NCI-H1105 treated with DMSO at 0.1 percent for 48 hours (cell line): ENCODE measurements around the gene CRHR1.
"Not testable (repeated sequence)": the region's sequence is repeated elsewhere in the genome, so short reads cannot be mapped to it uniquely, and the experiment has no call there.

ENCODE experiments used
- DNase-seq: peaks from one replicate; lab custom pipeline; 2025; lab: John Stamatoyannopoulos, UW

CRHR1 gene

GRCh38 chr17:45784293-45784740 is at the start of gene CRHR1:
CRHR1 (plus strand) TSS chr17:45784320; CDS start chr17:45784545, 225 bp downstream.
- DNase-seq, result no peak

DNA sequence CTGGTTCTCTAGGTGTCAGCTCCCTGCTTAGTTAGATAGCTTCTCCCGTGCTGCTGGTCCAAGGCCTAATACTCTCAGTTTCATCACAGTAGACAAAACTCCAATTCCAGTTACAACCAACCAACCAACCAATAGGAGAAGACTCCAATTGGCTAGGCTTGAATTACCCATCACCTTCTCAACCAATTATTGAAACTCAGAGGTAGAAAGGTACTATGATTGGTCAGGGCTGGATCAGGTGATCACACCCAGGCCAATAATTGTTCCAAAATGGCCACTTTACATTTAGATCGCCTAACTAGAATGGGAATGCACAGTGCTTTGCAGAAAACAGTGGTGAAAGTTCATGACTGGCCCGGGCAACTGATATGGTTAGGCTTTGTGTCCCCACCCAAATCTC is 49.5 kb upstream of the CRHR1 start:
- no peak for DNase-seq

DNA sequence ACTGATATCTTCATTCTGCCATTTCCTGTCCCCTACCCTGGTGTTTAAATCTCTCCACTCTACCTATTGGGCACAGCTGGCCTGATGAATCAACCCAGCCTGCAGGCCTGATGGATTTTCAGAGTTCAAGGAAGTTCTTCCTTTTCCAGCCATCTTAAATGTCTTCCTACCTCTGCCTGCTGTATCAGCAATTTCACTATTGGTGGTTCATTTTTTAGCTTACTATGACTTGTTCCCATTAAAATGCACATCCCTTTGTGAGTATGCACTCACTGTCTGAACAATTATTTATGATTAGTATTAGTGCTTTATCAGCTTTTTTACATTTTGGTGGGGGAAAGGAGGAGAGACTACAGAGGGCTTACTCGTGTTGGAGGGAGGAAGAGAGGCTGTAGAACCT is 48.6 kb upstream of the CRHR1 start:
- no peak for DNase-seq

- DNase-seq, result no peak
Observed at GRCh38 chr17:45739786-45740185, 44.3 kb upstream of the CRHR1 start.

- no peak for DNase-seq
Observed at GRCh38 chr17:45740553-45741330, 43.4 kb upstream of the CRHR1 start.

- DNase-seq, result no peak
Observed at GRCh38 chr17:45742251-45742650, 41.9 kb upstream of the CRHR1 start.

DNA sequence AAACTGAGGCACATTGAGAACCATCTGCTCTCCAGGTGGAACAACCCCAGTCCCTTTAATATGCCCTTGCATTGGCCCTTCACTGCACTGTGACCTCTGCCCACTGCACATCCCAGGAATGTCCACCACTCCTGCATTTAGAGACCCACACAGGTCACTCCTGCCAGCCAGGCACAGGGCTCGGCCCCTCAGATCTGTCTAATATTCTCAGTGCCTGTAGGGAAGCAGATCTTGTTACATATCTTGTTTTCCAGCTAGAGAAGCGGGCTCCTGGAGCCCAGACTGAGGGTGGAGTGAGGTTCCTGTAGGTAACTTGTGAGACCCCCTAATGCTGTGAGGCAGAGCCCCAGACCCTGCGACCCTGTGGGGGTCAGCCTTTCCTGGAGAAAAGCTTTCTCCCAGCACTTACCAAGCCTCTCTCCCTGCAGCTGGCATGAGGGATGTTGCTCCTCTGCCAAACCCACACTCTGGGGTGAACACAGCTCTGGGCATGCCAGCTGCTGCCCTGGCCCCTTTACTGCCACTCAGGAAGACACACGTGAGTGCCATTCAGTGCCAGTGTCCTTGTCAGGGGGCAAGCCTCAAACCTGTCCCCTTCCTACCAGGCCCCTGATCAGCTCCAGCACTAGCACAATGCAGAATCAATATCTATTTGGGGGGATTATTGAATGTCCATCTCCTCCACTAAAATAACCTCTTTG is 40.3 kb upstream of the CRHR1 start:
- DNase-seq, result no peak

DNA sequence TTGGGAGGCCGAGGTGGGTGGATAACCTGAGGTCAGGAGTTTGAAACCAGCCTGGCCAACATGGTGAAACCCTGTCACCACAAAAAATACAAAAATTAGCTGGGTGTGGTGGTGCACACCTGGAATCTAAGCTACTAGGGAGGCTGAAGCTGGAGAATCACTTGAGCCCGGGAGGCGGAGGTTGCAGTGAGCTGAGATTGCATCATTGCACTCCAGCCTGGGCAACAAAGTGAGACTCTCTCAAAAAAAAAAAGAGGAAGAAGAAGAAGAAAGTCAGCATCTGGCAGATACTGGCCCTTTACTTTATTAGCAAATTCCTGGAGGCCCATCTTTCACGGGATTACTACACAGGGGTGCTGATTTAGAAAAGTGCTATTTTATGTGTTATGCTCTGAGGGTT is 39.3 kb upstream of the CRHR1 start:
- not testable (repeated sequence) for DNase-seq

DNA sequence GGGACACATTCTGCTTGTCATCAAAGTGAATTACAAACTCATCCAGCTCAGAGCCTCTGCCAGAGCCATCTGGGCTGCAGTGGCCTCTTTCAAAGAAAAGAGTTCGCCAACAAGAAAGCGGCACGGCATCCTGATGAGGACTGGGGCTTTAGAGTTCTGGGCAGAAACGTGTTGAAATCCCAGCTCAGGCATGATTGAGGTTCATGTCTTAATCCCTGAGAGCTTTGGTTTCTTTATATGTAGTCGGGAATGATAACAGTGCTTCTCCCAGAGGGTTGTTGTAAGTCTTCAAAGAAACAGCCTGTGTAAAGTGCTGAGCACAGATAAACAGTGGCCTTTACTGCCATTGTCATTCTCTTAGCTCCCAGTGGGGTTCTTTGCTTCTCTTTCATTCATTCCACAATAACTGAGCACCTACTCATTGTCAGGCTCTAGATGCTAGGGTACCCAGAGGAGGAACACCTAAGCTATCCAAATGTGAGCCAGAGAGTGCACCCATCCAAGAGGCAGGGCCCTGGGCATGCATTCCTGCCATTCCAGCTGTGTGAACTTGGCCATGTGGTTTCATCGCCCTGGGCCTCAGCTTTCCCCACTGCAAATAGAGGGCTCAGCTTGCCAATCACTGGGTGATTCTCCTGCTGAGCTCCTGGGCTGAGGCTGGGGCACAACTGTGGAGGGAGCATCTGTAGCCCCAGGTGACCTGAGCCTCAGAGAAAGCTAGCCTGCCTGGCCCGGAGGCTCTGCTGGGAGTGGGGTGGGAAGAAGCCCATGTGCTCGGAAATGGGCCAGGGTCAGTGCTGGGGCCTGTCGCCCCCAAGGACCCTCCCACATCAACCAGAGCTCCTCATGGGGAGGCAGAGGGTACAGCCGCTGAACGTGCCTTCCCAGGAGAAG is 38.3 kb upstream of the CRHR1 start:
- DNase-seq, result no peak

DNA sequence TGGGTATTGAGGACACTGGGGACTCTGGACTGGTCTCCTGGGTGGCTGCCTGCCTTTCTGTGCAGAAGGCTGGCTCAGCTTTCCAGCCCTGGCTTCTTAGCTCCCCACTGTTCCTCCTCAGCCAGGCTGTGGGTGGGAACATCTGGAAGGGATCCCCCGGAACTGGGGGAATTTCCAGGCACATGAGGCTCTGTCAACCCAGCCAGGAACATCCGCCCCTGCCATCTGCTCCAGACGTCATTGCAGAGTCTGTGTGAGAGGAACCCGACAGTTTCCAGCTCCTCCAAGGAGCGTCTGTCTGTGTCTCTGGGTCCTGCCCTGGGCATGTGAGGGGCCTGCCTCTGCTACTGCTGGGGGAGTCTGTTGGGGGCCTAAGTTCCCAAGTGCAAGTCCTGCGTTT is 36.2 kb upstream of the CRHR1 start:
- DNase-seq, result no peak

DNA sequence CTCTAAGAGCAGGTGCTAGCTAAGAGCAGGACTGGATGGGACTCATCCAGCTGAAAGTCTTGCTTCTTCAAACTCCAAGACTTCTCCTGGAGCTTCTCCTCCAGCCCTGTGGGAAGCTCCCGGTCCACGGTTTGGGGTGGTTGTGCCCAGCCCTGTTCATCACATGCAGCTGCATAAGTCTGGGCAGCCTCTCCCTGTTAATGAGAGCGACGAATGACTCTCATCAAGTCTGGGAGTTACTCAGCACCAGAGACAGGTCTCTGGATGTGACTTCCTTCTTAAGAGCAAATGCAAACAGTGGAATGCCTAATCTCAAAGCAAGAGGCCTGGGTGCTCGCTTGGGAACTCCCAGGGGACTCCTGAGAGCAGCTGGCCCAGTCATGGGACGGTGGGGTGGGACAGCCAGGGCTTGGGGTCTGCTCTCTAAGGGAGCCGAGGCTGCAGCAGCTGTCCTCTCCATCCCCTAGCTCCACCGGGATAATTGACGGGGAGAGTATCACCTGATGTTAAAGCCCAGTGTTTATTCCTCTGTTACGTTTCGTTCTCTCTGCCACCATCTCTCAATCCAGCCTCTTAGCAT is 35.3 kb upstream of the CRHR1 start:
- DNase-seq, result no peak

DNA sequence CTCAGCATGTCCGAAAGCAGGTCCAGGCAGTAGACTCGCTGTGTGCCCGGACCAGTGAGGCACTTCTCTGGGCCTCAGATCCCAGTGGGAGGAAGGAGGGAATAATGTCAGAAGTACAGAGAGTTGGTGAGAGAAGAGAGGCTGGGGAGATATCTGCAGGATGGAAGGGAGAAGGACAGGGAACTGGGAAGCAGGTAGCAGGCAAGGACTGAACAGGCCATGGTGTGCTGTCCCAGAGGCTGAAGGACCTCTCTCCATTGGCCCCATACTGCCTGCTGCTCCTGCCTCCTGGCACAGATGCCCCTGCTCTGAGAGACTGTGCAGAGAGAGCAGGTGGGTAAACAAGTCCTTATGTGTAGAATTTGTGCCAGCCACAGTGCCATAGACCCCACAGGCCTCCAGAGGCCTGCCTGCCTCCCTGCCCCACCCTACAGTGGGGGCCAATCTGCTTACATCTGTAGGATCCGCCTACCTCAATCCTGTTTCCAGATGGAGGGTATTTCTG is 34.2 kb upstream of the CRHR1 start:
- DNase-seq, result peak; percentile 6

GRCh38 chr17:45750779-45751440 is 33.2 kb upstream of the CRHR1 start:
- DNase-seq, result no peak

DNA sequence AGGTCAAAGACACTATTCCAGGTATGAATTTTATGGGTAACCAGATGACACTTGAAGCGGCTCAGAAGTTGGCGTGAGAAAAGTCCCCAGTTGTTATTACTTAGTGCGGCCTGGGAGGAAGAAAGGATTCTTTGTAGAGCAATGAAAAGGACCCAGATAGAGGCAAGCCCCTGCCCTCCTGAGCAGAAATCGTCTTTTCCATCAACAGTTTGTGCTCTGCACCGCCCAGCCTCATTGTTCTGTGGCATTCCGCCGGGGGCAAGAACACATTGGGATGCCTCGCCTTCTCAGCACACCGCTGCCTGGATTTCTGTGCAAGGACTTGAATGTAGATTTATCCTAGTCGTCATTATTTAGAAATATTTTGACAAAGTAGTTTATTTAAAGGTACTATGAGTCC is 32.7 kb upstream of the CRHR1 start:
- no peak for DNase-seq

DNA sequence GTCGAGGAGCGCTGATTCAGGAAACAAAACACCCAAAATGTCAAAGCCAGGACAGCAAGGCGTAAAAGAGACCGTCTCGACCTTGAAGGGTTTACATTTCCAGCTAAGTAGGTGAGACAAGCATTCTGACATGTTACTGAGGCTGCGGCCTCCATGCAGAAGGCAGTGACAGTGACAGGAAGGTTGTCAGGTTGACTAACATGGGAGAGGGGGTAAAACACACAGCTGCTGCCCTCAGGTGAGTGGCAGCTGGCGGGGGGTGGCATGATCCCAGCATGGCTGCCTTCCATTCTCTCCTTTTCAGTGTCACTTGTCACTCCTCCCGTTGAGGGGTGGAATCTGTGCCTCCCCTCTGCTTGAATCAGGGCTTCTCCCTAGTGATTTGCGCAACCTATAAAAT is 31.9 kb upstream of the CRHR1 start:
- DNase-seq, result no peak

GRCh38 chr17:45753645-45754225 is 30.4 kb upstream of the CRHR1 start:
- no peak for DNase-seq

DNA sequence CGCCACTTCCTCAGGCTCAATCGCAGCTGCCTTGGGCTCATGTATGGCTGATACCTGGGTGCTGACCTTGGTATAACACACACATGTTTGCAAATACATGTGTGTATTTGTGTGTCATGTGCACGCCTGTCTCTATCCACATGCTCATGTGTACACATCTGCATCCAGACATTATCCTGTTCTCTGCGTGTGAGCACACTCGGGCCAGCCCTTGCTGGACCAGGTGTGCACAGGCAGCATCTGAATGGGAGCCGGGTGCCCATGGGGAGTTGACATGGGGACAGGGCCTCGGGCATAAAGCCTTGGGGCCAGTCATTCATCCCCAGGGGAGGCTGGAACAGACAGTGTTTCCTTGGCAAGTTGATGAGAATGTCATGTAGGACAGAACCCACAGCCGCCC is 29.1 kb upstream of the CRHR1 start:
- no peak for DNase-seq

GRCh38 chr17:45756266-45756991 is 27.7 kb upstream of the CRHR1 start:
- DNase-seq, result no peak

DNA sequence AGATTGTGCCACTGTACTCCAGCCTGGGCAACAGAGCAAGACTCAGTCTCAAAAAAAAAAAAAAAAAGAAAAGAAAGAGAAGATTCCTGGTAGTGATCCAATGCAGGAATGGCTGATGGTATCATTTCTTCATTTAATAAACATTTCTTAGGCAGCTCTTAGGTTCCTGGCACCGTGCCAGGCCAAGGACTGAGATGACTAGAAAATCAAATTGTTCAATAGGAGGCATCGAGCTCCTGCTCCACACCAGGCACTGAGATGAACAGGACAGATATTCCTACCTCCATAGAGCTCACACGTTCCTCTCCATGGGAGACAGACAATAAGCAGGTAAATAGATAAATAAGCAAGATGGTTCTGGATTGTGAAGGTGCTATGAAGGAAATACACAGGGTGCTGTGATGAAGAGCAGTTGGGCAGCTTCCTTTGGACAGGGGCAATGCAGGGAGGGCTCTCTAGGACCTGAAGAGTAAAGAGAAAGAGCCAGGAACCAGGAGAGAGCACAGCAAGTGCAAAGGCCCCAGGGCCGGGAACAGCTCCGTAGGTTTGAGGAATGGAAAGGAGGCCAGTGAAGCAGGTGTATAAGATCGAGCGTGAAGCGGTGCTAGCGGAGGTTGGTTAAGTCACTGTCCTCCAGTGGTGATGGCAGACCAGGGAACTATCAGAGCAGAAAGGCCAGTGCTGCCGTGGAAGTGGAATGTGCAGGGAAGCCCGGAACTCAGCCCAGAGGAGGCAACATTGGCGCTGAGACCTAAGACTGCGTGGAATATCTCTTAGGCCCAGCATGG is 26.5 kb upstream of the CRHR1 start:
- DNase-seq, result no peak

GRCh38 chr17:45758544-45758943 is 25.6 kb upstream of the CRHR1 start:
- no peak for DNase-seq
